NCI-H1436 treated with DMSO at 0.1 percent for 48 hours (cell line): ENCODE data around the gene MYBPC3.
"Not testable (repeated sequence)": the region's sequence is repeated elsewhere in the genome, so short reads cannot be mapped to it uniquely, and the experiment has no call there.

ENCODE experiments used
- DNase-seq: peaks from one replicate; lab custom pipeline; 2025; lab: John Stamatoyannopoulos, UW

The MYBPC3 gene

GRCh38 chr11:47338396-47339241 is 13.9 kb downstream of the MYBPC3 start:
- DNase-seq = no peak

- no peak for DNase-seq
These were observed 15.1 kb downstream of the MYBPC3 start for GRCh38 chr11:47337229-47337924.

DNA sequence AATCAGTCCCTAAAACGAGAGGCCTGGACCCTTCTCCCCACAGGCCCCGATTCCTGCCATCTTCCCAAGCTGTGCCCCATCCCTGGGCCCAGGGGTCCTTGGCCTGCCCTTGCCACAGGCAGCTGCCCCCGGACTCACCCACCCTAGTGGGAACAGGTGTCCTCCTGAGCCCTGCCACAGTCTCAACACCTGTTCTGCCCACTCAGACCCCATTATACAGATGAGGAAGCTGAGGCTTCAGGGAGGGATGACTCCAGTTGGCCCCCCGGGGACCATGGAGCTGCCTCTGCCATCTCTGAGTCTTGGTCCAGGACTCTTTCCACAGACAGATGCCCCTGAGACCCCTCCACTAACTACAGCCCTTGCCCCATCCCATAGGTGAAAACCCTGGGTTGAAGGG is 15.9 kb downstream of the MYBPC3 start:
- no peak for DNase-seq

- DNase-seq = no peak
These were observed 16.8 kb downstream of the MYBPC3 start for GRCh38 chr11:47335733-47336132.

- DNase-seq = not testable (repeated sequence)
These were observed 17.6 kb downstream of the MYBPC3 start for GRCh38 chr11:47334699-47335411.

GRCh38 chr11:47333886-47334443 is 18.5 kb downstream of the MYBPC3 start:
- no peak for DNase-seq

- no peak for DNase-seq
These were observed 19.0 kb downstream of the MYBPC3 start for GRCh38 chr11:47333526-47333845.

GRCh38 chr11:47332791-47333525 is 19.5 kb downstream of the MYBPC3 start:
- no peak for DNase-seq

- DNase-seq = no peak
These were observed 20.2 kb downstream of the MYBPC3 start for GRCh38 chr11:47332303-47332711.

DNA sequence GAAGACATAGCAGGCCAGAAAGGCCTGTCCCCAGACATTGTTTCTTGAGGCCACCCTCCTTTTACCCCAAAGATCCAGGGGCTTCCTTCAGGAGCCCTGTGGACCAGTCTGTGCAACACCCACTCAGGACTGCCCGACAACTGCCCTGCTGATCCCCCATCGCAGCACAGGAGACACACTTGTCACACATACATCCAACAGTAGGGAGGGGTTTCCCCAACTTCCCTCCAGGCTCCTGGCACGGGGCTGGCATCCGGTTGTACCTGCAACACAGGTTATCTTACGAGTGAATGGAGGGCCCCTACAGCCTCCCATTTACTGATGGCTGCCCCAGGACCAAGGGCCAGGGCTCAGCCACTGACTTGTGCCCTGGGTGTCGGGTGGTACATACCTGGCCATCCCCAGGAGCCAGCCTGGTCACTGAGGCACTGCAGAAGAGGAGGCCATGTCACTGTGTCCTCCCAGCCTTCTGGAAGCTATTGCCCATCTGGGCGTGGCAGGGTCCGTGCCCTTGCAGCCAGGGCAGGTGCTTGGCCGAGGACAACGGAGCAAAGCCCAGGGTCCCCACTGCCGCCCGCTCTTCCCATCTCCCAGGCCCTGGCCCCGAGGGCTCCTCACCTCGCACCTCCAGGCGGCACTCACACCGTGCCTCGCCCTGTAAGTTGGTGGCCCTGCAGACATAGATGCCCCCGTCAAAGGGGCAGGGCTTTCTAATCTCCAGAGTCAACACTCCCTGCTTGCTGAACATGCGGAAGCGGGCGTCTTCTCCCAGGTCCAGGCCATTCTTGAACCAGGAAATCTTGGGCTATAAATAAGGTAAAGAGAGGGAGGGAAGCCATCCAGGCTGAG is 20.8 kb downstream of the MYBPC3 start:
- DNase-seq = no peak

- DNase-seq = no peak
These were observed 22.2 kb downstream of the MYBPC3 start for GRCh38 chr11:47329987-47330931.

- no peak for DNase-seq
These were observed 23.0 kb downstream of the MYBPC3 start for GRCh38 chr11:47329431-47329986.

- no peak for DNase-seq
These were observed 23.8 kb downstream of the MYBPC3 start for GRCh38 chr11:47328449-47329390.

DNA sequence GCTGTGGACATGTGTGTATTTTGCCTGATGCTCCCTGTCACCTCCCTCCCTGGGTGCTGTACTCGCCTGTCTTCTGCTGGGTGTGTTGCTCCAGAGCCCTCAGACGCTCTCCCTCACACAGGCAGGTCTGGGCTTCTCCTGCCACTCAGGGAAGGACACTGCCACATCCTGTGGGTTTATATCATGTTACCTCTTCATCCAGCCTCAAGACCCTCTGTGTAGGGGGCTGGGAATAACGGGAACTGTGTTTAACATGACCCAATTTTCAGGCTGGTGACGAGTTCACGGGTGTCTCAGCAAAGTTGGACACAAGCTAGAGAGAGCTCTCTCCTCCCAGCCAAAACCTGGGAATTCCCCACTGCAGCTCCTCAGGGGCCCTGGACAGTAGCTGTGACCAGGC is 24.6 kb downstream of the MYBPC3 start:
- DNase-seq = no peak

DNA sequence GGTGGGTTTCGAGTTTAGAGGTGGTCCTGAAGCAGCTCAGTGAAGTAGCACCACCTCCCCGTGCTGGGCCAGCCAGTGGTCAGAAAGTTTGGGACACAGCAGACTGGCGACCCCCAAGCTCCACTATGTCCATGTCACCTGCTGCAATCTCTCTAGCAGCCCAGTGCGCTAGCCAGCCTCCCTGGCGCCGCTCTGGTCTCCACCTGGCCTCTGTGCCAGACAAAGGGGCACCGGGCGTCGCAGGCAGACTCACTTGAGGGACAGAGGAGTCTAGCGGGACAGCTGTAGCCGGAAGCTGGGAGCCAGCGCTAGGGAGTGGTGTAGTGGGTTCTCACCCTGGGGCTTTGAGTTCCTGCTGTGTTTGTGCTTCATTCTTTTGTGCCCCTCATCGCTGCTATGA is 25.5 kb downstream of the MYBPC3 start:
- DNase-seq = no peak

- no peak for DNase-seq
These were observed 26.3 kb downstream of the MYBPC3 start for GRCh38 chr11:47326198-47326597.

DNA sequence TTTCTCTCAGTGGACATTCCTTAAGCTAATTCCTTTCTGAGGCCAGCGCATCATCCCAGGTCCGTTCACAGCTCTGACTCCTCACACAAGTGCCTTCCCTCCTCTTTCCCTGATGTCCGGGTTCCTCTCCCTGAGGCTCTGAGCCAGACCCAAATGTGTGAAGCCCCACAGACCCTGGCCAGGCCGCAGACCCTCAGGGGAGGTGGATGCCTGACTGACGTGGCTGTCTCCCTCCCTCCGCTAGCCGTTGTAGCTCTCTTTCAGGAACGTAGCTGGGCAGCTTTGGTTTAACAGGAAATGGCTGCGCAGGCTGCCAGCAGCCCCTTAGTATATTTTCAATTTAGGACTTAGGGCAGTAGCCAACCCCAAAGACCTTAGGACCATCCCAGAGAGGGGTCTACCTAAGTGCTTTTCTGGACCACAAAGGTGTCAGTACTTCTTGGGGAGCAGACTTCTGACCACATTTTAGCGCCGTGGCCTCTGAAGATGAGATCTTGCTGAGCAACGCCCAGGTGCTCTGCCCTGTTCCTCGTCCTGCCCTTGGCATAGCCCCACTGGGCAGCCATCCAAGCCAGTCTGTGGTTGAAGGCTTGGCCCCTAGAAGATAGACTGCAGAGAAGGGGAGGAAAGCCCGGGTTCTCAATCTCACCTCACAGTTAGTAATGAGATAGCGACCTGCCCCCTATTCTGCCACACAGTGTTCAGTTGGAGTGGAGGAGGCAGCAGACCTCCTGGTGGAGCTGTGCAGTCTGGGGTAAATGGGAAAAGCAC is 27.0 kb downstream of the MYBPC3 start:
- DNase-seq = no peak

DNA sequence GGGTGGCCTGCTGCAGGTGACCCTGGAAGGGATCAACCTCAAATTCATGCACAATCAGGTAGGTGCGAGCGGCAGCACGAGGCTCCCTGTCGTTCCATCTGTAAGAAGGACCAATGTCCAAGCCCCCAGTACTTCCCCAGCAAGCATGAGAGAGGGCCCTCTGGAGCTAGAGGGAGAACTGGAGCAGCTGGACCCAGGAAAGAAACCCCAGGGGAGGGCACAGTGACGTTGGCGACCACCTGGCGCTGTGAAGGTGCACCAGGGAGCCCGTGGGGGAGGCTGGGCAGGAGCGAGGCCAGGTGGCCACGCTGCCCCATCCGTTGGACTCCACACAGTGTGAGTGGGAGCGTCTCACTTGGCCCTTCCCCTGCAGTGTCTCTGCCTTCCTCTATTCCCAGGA is 28.0 kb downstream of the MYBPC3 start:
- no peak for DNase-seq
